RWPE1 (cell line): ENCODE measurements around the gene SSMEM1.

Source experiments
- CTCF ChIA-PET: fragments of 350-600 bp; sonication (Branson Sonifier 250); formaldehyde crosslinking; extraction: SDS; loops from one replicate; lab custom pipeline; 2021; lab: Yijun Ruan, JAX
- POLR2A ChIA-PET: fragments of 400-600 bp; formaldehyde crosslinking; extraction: SDS; loops from one replicate; lab custom pipeline; 2020; ENCODE audit warnings: antibody characterized with exemption; ENCODE audit not compliant: low non-redundant PET; lab: Yijun Ruan, JAX
- DNase-seq: peaks from one replicate; pipeline ENCODE4 v3.0.0; 2012; ENCODE audit warnings: low spot score
- H3K27ac ChIP-seq: fragments of 450-650 bp; 2 replicates; pipeline ENCODE4 v1.5.1; 2017
- TF ChIP-seq, protein P1 (sequence below): fragments of 450-650 bp; conservative IDR thresholded peaks from 2 replicates; pipeline ENCODE4 v1.5.1; 2017; ENCODE audit warnings: low read depth, mild to moderate bottlenecking

Gene SSMEM1

DNA sequence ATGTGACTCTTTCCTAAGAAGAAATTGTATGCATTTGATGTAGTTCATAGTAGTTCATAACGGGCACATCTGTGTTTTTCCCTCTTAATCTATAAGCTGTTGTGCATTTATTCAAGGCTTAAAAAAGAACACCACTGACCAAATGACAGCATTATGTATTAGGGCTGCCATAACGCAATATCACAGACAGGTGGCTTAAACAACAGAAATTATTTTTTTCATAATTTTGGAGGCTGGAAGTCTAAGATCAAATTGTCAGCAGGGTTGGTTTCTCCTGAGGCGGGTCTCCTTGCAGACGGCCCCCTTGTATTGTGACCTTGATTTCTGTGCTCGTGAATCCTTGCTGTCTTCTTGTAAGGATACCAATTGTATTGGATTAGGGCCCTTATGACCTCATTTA lies 627 bp upstream of the SSMEM1 start:
- POLR2A ChIA-PET = interaction anchor here (0.6 kb wide), 1 partner anchor 11 kb away, joined by 4 read pairs; no protein-coding TSS in a partner anchor
- TF ChIP-seq, protein P1, sequence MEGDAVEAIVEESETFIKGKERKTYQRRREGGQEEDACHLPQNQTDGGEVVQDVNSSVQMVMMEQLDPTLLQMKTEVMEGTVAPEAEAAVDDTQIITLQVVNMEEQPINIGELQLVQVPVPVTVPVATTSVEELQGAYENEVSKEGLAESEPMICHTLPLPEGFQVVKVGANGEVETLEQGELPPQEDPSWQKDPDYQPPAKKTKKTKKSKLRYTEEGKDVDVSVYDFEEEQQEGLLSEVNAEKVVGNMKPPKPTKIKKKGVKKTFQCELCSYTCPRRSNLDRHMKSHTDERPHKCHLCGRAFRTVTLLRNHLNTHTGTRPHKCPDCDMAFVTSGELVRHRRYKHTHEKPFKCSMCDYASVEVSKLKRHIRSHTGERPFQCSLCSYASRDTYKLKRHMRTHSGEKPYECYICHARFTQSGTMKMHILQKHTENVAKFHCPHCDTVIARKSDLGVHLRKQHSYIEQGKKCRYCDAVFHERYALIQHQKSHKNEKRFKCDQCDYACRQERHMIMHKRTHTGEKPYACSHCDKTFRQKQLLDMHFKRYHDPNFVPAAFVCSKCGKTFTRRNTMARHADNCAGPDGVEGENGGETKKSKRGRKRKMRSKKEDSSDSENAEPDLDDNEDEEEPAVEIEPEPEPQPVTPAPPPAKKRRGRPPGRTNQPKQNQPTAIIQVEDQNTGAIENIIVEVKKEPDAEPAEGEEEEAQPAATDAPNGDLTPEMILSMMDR = no peak
- CTCF ChIA-PET = no interaction called here
- DNase-seq = no peak
- H3K27ac ChIP-seq = no peak overlapping the region

DNA sequence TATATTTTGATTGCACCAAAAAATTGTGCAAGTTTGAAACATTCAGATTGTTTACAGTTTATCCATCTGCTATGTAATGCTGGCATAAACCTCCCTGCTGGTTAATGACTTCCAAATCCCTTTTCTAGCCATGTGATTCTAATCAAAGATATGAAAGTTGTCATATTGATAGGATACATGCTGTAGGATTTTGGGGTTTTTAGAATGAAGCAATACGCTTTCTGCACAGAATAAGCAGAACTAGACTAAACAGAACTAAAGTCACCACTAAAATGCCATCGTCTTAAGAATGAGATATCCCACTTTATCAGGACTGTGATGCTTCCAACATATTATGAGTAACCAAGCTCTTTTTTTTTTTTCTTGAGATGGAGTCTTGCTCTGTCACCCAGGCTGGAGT lies 856 bp downstream of the SSMEM1 start:
- no peak overlapping the region for H3K27ac ChIP-seq
- CTCF ChIA-PET = no interaction called here
- DNase-seq = no peak
- POLR2A ChIA-PET = no interaction called here
- TF ChIP-seq, protein P1 = no peak

DNA sequence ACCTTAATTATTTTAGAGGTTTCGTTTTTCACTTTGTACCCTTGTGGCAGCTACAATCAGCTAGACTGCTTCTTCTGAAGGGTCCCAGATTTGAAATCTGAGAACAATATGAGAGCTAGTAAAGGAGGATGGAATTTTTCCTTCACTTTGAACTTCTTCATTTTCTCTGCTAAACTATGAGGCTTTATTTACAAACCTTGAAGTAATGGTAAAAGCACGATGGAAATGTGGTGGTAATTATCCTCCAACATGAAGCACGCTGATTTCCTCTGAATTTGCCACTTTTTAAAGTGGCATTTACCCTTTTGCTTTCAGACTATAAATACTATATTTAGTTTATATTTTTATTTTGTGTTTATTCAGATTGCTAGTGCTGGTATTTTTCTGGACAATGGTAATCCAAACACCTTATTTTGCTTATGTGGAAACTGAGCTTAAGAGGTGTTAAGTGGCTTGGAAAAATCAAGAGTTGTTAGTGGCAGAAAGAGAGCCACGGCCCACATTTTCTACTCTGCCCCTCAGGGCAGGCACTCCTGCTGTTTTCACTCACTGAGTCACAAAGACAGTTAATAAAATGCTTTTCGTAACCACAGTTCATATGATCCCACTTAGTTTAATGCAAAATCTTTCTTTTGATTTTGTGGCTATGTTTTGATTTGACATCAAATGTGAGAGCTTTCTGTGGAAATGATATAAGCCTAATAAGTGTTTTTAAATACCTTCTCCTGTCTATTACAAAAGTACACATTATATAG lies 2.7 kb downstream of the SSMEM1 start:
- ChIA-PET POLR2A (no interaction called here), CTCF (no interaction called here)
- peak; percentile 3 for DNase-seq
- TF ChIP-seq, protein P1 = no peak
- H3K27ac ChIP-seq = no peak overlapping the region

DNA sequence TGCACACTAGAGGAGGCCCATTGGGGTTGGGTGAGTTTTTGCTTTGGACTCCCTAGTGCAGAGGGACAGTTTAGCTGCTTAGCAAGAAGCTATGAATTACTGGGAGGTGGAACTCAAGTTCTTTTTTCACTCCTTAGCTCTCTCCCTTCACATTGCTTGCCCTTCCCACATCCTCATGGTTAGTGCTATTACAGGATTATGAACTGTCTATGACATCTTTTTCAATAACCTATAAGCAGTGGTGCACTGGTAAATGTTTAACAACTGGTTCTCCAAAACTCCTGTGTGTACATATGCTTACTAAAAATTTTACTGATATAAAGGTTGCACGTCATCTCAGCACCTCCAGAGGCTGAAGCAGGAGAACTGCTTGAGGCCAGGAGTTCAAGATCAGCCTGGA lies 6.2 kb downstream of the SSMEM1 start:
- DNase-seq = no peak
- POLR2A ChIA-PET = no interaction called here
- H3K27ac ChIP-seq = no peak overlapping the region
- TF ChIP-seq, protein P1 = no peak
- CTCF ChIA-PET = no interaction called here

DNA sequence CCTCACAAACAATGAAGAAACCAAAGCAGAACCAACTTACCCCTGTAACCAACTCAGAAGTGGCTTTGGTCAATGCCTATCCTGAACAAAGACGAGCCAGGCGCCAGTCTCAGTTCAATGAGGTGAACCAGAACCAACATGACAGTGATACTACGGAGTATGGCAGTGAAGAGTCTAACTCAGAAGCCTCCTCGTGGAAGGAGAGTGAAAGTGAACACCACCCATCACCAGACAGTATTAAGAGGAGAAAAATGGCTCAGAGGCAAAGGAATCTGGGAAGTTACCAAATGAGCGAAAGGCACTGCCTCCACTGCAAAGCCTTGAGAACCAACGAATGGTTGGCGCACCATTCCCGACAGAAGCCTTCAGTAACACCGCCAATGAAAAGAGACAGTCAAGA lies 8.4 kb downstream of the SSMEM1 start:
- TF ChIP-seq, protein P1 = no peak
- DNase-seq = no peak
- ChIA-PET POLR2A (no interaction called here), CTCF (no interaction called here)
- H3K27ac ChIP-seq = no peak overlapping the region

DNA sequence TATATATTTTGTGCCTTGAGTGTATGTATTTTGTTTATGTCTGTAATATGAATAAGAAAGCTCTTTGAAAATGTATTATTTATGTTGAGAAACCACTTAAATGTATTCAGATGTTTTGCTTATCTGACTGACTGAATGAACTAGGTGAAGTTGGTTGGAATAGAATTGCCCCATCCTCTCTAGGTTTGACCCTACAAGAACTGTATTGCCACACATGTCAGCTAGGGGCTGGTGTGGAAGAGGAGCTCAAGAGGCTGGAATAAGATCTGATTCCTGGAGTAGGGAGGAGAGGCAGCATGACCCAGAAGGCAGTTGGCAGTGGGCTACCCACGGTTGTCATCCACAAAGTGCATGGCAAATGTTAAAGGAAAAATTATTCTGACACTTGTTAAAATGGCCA lies 9.1 kb downstream of the SSMEM1 start:
- no peak for DNase-seq
- no peak overlapping the region for H3K27ac ChIP-seq
- TF ChIP-seq, protein P1 = no peak
- ChIA-PET CTCF (no interaction called here), POLR2A (no interaction called here)
